ENCODE measurements around the gene EIF5AL1. TPM values are rescaled to one million over a fixed set of nuclear protein-coding genes. Genes with fewer than 3 reads are reported as not detected.

The EIF5AL1 gene
- total and polyA plus RNA-seq, 10 donors, result 0.10 to 0.80 (median 0.26) TPM; not detected in 1

GRCh38 chr10:79476645-79477044 is 35.7 kb upstream of the EIF5AL1 start:
- no peak overlapping the region for H3K27ac ChIP-seq
- H3K36me3 ChIP-seq, result no peaks in the 10 kb centered on the region
- H3K4me1 ChIP-seq, result peaks cover 0 to 8% (median 0%) of the 10 kb centered on the region in 6 donors
- no peak for DNase-seq
- no peak overlapping the region for H3K4me3 ChIP-seq
- H3K27me3 ChIP-seq (replicated peaks in 1 of 7), result peaks cover 0 to 6% (median 0%) of the 10 kb centered on the region in 7 donors
- no peaks in the 10 kb centered on the region for H3K9me3 ChIP-seq
- intact Hi-C loops (cut with DNase I; ENCODE audit: low total_unique reads), result no loop called here
- TF ChIP-seq POLR2AphosphoS5 (IDR thresholded peaks at IDR 0.05), result no peak
- no peak for TF ChIP-seq CTCF (IDR thresholded peaks at IDR 0.05 in 8 of 11, conservative IDR thresholded peaks at IDR 0.05 in 3 of 11)
- no peak for TF ChIP-seq POLR2A (IDR thresholded peaks at IDR 0.05)

- TF ChIP-seq POLR2AphosphoS5 (IDR thresholded peaks at IDR 0.05) (no peak), POLR2A (IDR thresholded peaks at IDR 0.05) (no peak), CTCF (IDR thresholded peaks at IDR 0.05 in 8 of 11, conservative IDR thresholded peaks at IDR 0.05 in 3 of 11) (no peak)
- no peak overlapping the region for H3K27ac ChIP-seq
- intact Hi-C loops (cut with DNase I; ENCODE audit: low total_unique reads), result no loop called here
- H3K27me3 ChIP-seq (replicated peaks in 1 of 7), result peaks cover 0 to 6% (median 0%) of the 10 kb centered on the region in 7 donors
- H3K4me3 ChIP-seq, result no peak overlapping the region
- H3K9me3 ChIP-seq, result no peaks in the 10 kb centered on the region
- no peaks in the 10 kb centered on the region for H3K36me3 ChIP-seq
- H3K4me1 ChIP-seq, result peaks cover 0 to 8% (median 0%) of the 10 kb centered on the region in 6 donors
- no peak for DNase-seq
- 85 to 92% (median 90%) methylated on average over 7 of the region's 7 CpGs for WGBS, 5 donors
Measured at GRCh38 chr10:79477456-79477855, 34.9 kb upstream of the EIF5AL1 start.

- intact Hi-C loops (cut with DNase I; ENCODE audit: low total_unique reads), result no loop called here
- no peak for TF ChIP-seq POLR2AphosphoS5 (IDR thresholded peaks at IDR 0.05)
- no peak for TF ChIP-seq CTCF (IDR thresholded peaks at IDR 0.05 in 8 of 11, conservative IDR thresholded peaks at IDR 0.05 in 3 of 11)
- TF ChIP-seq POLR2A (IDR thresholded peaks at IDR 0.05), result no peak
- Histone ChIP-seq H3K9me3 (no peaks in the 10 kb centered on the region), H3K4me1 (peaks cover 0 to under 1% (median 0%) of the 10 kb centered on the region in 6 donors), H3K27ac (no peak overlapping the region), H3K4me3 (no peak overlapping the region), H3K27me3 (replicated peaks in 1 of 7) (peaks cover 0 to 6% (median 0%) of the 10 kb centered on the region in 7 donors), H3K36me3 (no peaks in the 10 kb centered on the region)
- no peak for DNase-seq
- 82 to 94% (median 90%) methylated on average over 3 of the region's 3 CpGs for WGBS, 5 donors
Measured at GRCh38 chr10:79479283-79479909, 32.9 kb upstream of the EIF5AL1 start.

- intact Hi-C loops (cut with DNase I; ENCODE audit: low total_unique reads), result loop anchor here (5.0 kb wide), 1 partner anchor 110 kb away; no protein-coding TSS in a partner anchor
- H3K36me3 ChIP-seq, result no peaks in the 10 kb centered on the region
- H3K27me3 ChIP-seq (replicated peaks in 1 of 7), result peaks cover 0 to 6% (median 0%) of the 10 kb centered on the region in 7 donors
Measured at GRCh38 chr10:79482304-79482703, 30.0 kb upstream of the EIF5AL1 start.

More at GRCh38 chr10:79482304-79482703, 30.0 kb upstream of the EIF5AL1 start:
- Histone ChIP-seq H3K9me3 (no peaks in the 10 kb centered on the region), H3K4me1 (peaks cover 0 to 9% (median 0%) of the 10 kb centered on the region in 6 donors), H3K4me3 (no peak overlapping the region), H3K27ac (no peak overlapping the region)
- DNase-seq, result no peak
- 88 to 94% (median 89%) methylated on average over 1 of the region's 1 CpG for WGBS, 5 donors
- no peak for TF ChIP-seq POLR2AphosphoS5 (IDR thresholded peaks at IDR 0.05)
- TF ChIP-seq POLR2A (IDR thresholded peaks at IDR 0.05), result no peak
- TF ChIP-seq CTCF (IDR thresholded peaks at IDR 0.05 in 8 of 11, conservative IDR thresholded peaks at IDR 0.05 in 3 of 11), result no peak
